Type B pancreatic cell (in vitro differentiated cells): Measurements from ENCODE around the gene PCSK6. TPM values are rescaled to one million over a fixed set of nuclear protein-coding genes. Genes with fewer than 3 reads are reported as not detected.
"Not testable (repeated sequence)": the region's sequence is repeated elsewhere in the genome, so short reads cannot be mapped to it uniquely, and the experiment has no call there.

Experiments used
- DNase-seq: peaks from one replicate; pipeline ENCODE4 v3.0.0; 2021; ENCODE audit warnings: mixed read lengths; ENCODE audit not compliant: unreplicated experiment; ENCODE audit errors: extremely low spot score
- H3K27ac Mint-ChIP-seq: 2 replicates; pipeline ENCODE4 v1.8.0; 2021; ENCODE audit warnings: mild to moderate bottlenecking, mixed read lengths
- H3K27me3 Mint-ChIP-seq: 2 replicates; pipeline ENCODE4 v1.8.0; 2021; ENCODE audit warnings: mixed read lengths
- H3K36me3 Mint-ChIP-seq: 2 replicates; pipeline ENCODE4 v1.8.0; 2021; ENCODE audit warnings: mixed read lengths
- H3K4me1 Mint-ChIP-seq: one replicate; pipeline ENCODE4 v1.8.0; 2021; ENCODE audit warnings: mixed read lengths; ENCODE audit not compliant: unreplicated experiment
- H3K4me3 Mint-ChIP-seq: 2 replicates; pipeline ENCODE4 v1.8.0; 2021; ENCODE audit warnings: mild to moderate bottlenecking, mixed read lengths
- H3K9me3 Mint-ChIP-seq: 2 replicates; pipeline ENCODE4 v1.8.0; 2021; ENCODE audit warnings: mixed read lengths
- CTCF ChIP-seq: fragments of 200-600 bp; sonication (generic); conservative IDR thresholded peaks from 2 replicates; pipeline ENCODE4 v1.5.0; 2021; ENCODE audit warnings: antibody characterized with exemption, mild to moderate bottlenecking
- total RNA-seq: library from RNA; stranded (reverse); gene quantifications from 2 replicates; pipeline ENCODE4 v1.2.1, GENCODE V29; 2021; ENCODE audit warnings: low replicate concordance

PCSK6 gene
- total RNA-seq, 1 donor from 2014 or later = 5.4 TPM

GRCh38 chr15:101427606-101428487 is 61.7 kb downstream of the PCSK6 start:
- no peaks in the 10 kb centered on the region for H3K27me3 Mint-ChIP-seq
- H3K36me3 Mint-ChIP-seq = no peaks in the 10 kb centered on the region
- H3K4me1 Mint-ChIP-seq = peaks cover 19% of the 10 kb centered on the region
- H3K4me3 Mint-ChIP-seq = no peak overlapping the region
- DNase-seq = no peak
- H3K27ac Mint-ChIP-seq = no peak overlapping the region
- no peaks in the 10 kb centered on the region for H3K9me3 Mint-ChIP-seq
- no peak for TF ChIP-seq CTCF

- no peak for TF ChIP-seq CTCF
- H3K27me3 Mint-ChIP-seq = no peaks in the 10 kb centered on the region
- H3K36me3 Mint-ChIP-seq = no peaks in the 10 kb centered on the region
- no peak overlapping the region for H3K27ac Mint-ChIP-seq
- peaks cover 19% of the 10 kb centered on the region for H3K4me1 Mint-ChIP-seq
- H3K9me3 Mint-ChIP-seq = no peaks in the 10 kb centered on the region
- no peak for DNase-seq
- H3K4me3 Mint-ChIP-seq = no peak overlapping the region
Measured at GRCh38 chr15:101426761-101427333, 62.7 kb downstream of the PCSK6 start.

- no peak for DNase-seq
- no peak for TF ChIP-seq CTCF
- H3K36me3 Mint-ChIP-seq = no peaks in the 10 kb centered on the region
- no peak overlapping the region for H3K4me3 Mint-ChIP-seq
- no peaks in the 10 kb centered on the region for H3K9me3 Mint-ChIP-seq
- peaks cover 19% of the 10 kb centered on the region for H3K4me1 Mint-ChIP-seq
- H3K27me3 Mint-ChIP-seq = no peaks in the 10 kb centered on the region
- H3K27ac Mint-ChIP-seq = no peak overlapping the region
Measured at GRCh38 chr15:101425787-101426365, 63.6 kb downstream of the PCSK6 start.

GRCh38 chr15:101424984-101425383 is 64.5 kb downstream of the PCSK6 start:
- TF ChIP-seq CTCF = no peak
- Mint-ChIP-seq H3K4me1 (peaks cover 19% of the 10 kb centered on the region), H3K27ac (no peak overlapping the region), H3K36me3 (no peaks in the 10 kb centered on the region), H3K27me3 (no peaks in the 10 kb centered on the region), H3K9me3 (no peaks in the 10 kb centered on the region), H3K4me3 (no peak overlapping the region)
- no peak for DNase-seq

GRCh38 chr15:101420232-101420631 is 69.3 kb downstream of the PCSK6 start:
- H3K27ac Mint-ChIP-seq = no peak overlapping the region
- no peak for TF ChIP-seq CTCF
- H3K9me3 Mint-ChIP-seq = peaks cover 10% of the 10 kb centered on the region
- DNase-seq = no peak
- H3K27me3 Mint-ChIP-seq = no peaks in the 10 kb centered on the region
- H3K4me3 Mint-ChIP-seq = no peak overlapping the region
- H3K4me1 Mint-ChIP-seq = no peaks in the 10 kb centered on the region
- no peaks in the 10 kb centered on the region for H3K36me3 Mint-ChIP-seq

- H3K4me3 Mint-ChIP-seq, H3K9me3 Mint-ChIP-seq, DNase-seq, H3K27me3 Mint-ChIP-seq, H3K36me3 Mint-ChIP-seq, H3K27ac Mint-ChIP-seq, H3K4me1 Mint-ChIP-seq: not testable (repeated sequence)
Measured at GRCh38 chr15:101416475-101416874, 73.0 kb downstream of the PCSK6 start.
